GM10847 (cell line): ENCODE results near the gene SCN4B.

Source experiments
- POLR2A ChIP-seq: IDR thresholded peaks from 2 replicates; pipeline ENCODE4 v1.6.1; 2011; ENCODE audit not compliant: insufficient read length; ENCODE audit errors: extremely low read depth

SCN4B gene

DNA sequence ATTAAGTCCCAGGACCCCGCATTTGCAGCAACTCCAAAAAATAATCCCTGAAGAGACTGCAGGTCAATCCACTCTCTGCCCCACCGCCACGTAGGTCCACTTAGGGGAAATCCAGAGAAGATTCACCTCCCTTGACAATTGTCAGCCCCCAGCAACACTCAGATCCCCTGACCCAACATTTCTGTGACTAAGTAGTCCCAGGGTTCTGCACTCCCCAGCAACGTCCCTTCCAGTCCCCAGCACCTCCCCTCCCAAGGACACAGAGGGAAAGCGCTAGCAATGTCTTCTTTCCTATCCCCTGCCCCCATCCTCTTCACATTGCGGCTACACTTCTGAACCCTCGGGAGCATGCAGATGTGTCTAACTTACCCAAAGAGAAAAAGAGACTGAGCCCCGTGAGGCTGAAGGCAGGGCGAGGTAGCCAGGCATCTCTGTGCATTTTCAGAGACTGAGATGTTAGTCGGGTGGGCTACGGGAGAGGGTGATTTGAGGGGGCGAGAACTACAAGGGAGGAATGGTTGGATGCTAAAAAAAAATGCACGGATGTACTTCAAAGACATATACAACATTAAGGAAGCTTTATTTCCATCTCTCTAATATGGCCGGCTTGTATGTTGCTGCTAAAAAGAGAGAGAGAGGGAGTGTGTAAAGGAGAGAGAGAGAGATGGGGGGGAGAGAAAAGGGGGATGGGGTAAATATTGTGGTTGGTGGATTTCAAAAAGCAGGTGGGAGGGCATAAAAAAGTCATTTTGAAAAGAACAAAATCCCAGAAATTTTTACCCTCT is 23.6 kb upstream of the SCN4B start, which contains the start of gene SCN2B:
Gene SCN2B, minus strand, starts transcription at position 647 of the 785 bp plus-strand sequence. Its CDS starts 208 bp downstream, at position 439.
- TF ChIP-seq POLR2A = no peak

GRCh38 chr11:118175031-118175992 is 22.7 kb upstream of the SCN4B start:
- TF ChIP-seq POLR2A = no peak

- TF ChIP-seq POLR2A = no peak
Measured at GRCh38 chr11:118174006-118174567, 21.5 kb upstream of the SCN4B start.

DNA sequence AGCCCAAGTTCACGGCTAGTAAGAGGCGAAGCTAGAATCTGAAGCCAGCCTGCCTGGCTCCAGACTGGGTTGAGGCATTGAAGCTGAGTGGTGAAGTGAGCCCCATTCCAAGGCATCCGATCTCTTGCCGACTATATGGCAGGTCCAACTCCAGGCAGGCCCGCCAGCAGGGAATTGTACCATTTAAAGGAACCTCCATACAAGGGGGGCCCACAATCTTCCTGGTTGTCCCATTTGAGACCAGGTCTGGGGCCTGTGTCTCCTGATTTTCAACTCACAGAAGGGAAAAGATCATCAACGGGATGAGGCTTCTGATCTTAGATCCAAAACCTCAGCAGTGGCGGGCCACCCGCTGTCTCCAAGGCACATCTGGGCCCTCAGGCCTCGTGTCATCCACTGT is 19.7 kb upstream of the SCN4B start:
- TF ChIP-seq POLR2A = no peak

- TF ChIP-seq POLR2A = no peak
Measured at GRCh38 chr11:118171269-118172062, 18.8 kb upstream of the SCN4B start.

DNA sequence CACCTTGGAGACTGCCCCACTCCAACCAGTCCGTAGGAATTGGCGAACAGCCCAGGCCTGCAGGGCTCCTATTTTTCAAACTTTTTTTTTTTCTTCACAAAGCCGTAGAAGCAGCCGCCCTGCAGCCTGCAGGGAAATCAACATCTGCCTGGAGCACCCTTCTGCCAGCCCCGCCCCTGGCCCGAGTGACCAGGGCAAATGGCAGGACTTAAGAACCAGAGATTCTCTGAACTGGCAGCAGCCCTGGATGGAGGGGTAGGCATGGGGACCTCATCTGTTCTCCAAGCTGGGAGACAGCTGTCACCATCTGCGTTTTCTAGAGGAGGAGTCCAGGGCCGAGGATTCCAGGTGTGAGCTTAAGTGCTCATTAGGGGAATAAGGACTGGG is 18.3 kb upstream of the SCN4B start:
- TF ChIP-seq POLR2A = no peak

DNA sequence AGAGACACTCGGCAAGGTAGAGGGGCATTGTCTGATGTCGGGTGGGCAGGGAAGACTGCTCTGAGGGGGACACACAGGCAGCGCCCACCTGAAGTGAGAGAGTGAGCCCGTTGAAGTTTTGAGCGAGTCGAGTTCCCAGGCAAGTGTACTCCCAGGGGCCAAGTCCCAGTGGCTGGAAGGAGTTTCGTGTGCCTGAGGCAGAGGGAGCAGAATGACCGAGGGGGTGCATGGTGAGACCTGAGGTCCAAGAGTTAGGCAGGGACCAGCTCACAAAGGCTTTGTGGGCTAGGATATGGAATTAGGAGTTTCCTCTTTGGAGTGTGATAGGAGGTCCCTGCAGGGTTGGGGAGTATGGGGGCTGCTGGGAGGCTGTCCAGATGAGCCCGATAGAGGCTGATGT is 17.6 kb upstream of the SCN4B start:
- TF ChIP-seq POLR2A = no peak

DNA sequence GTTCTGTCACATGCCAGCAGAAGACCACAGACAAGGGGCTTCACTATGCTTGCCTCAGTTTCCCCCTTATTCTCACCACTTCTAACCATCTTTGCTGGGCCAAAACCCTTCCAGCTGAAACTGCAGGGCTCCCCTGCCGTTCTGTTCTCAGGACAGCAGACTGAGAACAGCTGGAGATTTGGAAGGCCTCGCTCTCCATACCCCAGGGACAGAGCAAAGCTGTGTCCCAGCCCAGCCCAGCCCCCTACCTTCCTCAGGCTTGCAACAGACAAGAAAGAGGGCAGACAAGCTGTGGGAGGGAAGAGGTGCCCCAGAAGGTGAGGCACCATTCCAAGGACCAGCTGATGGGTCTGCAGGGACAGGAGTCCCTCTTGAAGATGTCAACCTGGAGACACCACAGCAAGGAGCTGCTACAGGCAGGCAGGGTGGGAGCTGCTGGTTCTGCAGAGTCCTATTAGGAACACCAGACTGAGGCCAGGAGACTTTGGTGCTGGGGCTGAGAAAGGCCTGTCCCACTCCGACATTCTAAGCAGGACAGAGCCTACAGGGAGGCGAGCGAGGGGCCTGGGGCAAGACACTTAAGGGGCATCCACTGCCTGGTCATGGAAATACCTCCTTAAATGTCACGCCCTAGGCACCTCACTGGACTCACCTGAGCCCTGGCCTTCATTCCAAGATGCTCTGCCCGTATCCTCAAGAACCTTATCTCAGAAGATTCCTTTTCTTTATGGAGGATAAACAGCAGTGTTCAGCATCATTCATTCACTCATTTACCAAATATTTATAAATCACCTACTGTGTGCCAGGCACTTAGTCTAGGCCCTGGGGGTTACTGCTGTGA is 16.9 kb upstream of the SCN4B start:
- no peak for TF ChIP-seq POLR2A

DNA sequence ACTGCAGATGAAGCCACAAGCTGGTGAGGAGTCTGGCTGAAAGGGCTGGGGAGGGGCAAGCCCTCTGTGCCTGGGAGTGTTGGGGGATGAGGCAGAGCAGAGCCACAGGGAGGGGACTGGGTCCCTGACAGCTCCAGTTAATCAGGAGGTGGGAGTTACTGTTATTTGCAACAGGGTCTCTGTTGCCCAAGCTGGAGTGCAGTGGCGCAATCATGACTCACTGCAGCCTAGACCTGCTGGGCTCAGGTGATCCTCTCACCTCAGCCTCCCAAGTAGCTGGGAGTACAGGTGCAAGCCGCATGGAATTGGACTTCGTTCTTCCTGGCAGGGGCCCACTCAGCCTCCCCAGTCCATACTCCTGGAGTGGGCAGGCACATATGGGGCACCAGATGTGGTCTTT is 16.1 kb upstream of the SCN4B start:
- TF ChIP-seq POLR2A = no peak

DNA sequence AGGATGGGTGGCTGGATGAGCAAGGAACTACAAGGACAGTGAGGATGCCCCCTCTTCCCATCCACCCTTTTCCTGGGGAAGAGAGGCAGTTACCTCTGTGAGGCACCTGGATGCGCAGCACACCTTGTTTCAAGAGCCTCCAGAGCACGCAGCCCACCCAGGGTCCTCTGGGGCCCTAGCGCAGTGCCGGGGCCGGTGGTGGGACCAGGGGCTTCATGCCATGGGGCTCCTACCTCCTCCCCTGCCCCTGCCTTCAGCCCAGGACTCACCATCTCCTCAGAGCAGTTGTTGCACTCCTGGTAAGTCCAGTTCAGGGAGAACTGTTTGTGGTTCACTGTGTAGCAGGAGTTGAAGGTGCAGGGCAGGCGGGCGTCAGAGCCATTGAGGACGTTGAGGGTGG is 15.7 kb upstream of the SCN4B start:
- TF ChIP-seq POLR2A = no peak

DNA sequence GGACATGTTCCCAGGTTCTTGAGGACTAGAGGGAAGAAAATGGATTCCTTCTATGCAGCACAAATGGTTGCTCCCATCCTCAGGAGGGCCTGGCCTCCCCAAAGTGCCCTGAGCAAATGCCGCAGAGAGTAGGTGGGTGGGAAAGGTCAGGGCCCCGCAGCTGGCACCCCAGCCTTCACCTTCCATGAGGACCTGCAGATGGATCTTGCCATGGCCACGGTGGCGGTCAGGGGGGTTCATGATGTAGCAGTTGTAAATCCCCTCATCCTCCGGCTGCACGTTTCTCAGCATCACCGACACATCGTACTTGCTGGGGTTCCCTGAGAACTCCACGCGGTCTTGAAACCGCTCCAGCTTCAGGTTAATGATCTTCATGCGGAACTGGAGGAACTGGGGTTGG is 15.3 kb upstream of the SCN4B start:
- no peak for TF ChIP-seq POLR2A

DNA sequence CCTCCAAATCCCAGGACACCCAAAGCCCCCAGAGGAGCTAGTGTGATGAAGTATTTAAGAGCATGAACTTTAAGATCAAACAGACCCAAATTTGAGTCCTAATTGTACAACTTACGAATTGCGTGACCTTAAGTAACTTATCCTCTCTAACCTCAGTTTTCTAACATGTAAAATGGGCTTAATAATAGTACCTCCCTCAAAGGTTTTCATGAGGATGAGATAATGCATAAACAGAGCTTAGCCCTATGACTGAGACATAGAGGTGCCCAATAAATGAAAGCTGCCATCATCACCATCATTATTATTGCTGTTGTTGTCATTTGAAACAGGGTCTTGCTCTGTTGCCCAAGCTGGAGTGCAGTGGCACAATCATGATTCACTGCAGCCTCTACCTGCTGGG is 14.6 kb upstream of the SCN4B start:
- TF ChIP-seq POLR2A = no peak

DNA sequence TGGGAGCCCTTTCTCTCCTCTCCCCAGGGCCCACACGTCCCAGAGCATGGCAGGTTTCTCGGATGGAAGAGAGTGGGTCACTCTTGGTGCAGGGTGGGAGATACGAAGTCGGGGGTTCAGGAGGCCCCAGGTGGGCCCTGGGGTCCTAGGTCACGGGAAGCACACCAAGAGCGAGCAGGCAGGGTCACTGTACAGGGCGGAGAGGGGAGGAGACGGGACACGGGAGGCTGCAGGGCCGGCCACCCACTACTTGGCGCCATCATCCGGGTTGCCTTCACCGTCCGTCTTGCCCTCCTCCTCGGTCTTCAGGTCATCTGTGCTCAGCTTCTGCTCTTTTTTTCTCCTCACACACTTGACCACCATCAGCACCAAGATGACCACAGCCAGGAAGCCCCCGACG is 14.0 kb upstream of the SCN4B start:
- TF ChIP-seq POLR2A = no peak

DNA sequence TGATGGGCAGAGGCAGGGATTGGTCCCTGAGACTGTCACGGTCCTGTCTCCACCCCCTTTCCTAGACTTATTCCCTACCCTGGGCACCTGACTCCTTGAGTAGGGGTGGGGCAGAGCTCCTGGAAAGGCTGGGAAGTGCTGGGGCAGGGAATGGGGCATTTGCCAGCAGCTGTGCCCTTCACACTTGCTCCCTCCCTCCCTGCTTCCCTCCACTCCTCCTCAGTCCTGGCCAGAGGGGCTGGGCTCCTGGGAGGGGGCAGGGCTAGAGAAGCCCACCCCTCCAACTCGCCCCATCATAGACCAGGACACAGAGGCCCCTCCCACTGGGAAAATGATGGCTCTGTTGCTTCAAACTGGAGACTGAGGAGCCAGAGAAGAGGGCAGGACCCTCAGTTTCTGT is 12.3 kb upstream of the SCN4B start:
- TF ChIP-seq POLR2A = no peak
